OCI-LY1 (cell line): ENCODE results near the gene LCE5A.

Experiments used
- CTCF ChIP-seq: fragments of 200-600 bp; sonication (generic), shearing (Covaris generic); IDR thresholded peaks from 2 replicates; pipeline ENCODE4 v1.5.1; 2017; ENCODE audit warnings: mild to moderate bottlenecking, antibody characterized with exemption, low read length, moderate library complexity, mixed read lengths
- EZH2 ChIP-seq: fragments of 200-600 bp; sonication (generic), shearing (Covaris generic); IDR thresholded peaks from 2 replicates; pipeline ENCODE4 v1.8.0; 2017; ENCODE audit warnings: borderline replicate concordance, mixed run types, mild to moderate bottlenecking, antibody characterized with exemption, low read length, moderate library complexity, mixed read lengths

- TF ChIP-seq CTCF (no peak), EZH2 (no peak)
These were observed 36.6 kb upstream of the LCE5A start for GRCh38 chr1:152473887-152474537.
